Fibroblast of lung (primary cell): ENCODE measurements around the gene FYN. TPM values are rescaled to one million over a fixed set of nuclear protein-coding genes. Genes with fewer than 3 reads are reported as not detected.

ENCODE experiments used
- DNase-seq, 2 donors: peaks; one replicate each; pipeline versions ENCODE4 v3.0.0 to v3.0.0-alpha.2; 2010; ENCODE audit warnings: low read depth in 2 of 2
- H2AFZ ChIP-seq: 2 replicates; pipeline ENCODE4 v1.5.1; 2012; ENCODE audit warnings: low read length, control low read depth, inconsistent platforms
- H3K27ac ChIP-seq: 2 replicates; pipeline ENCODE4 v1.5.1; 2011; ENCODE audit warnings: low read length, control low read depth; ENCODE audit not compliant: insufficient read depth
- H3K27me3 ChIP-seq: 2 replicates; pipeline ENCODE4 v1.5.1; 2011; ENCODE audit warnings: mild to moderate bottlenecking, low read length; ENCODE audit not compliant: control insufficient read depth, insufficient read depth
- H3K36me3 ChIP-seq: 2 replicates; pipeline ENCODE4 v1.5.1; 2011; ENCODE audit warnings: low read length; ENCODE audit not compliant: control insufficient read depth, insufficient read depth
- H3K4me1 ChIP-seq: 2 replicates; pipeline ENCODE4 v1.5.1; 2011; ENCODE audit warnings: low read length; ENCODE audit not compliant: control insufficient read depth, insufficient read depth; ENCODE audit errors: extremely low read depth
- H3K4me2 ChIP-seq: 2 replicates; pipeline ENCODE4 v1.5.1; 2011; ENCODE audit warnings: low read length, control low read depth; ENCODE audit not compliant: insufficient read depth; ENCODE audit errors: extremely low read depth
- H3K4me3 ChIP-seq, 4 experiments: fragments of 200-600 bp in 1 of 4; sonication (generic) in 1 of 4; replicated peaks in 1 of 4; 2 replicates each; pipeline ENCODE4 v1.5.1; 2011 to 2016; ENCODE audit warnings: low read length in 4 of 4, low read depth in 3 of 4, mild to moderate bottlenecking in 3 of 4, control low read depth in 2 of 4, inconsistent platforms in 1 of 4, mixed read lengths in 1 of 4; ENCODE audit not compliant: insufficient read depth in 1 of 4; ENCODE audit errors: control extremely low read depth in 1 of 4
- H3K79me2 ChIP-seq: 2 replicates; pipeline ENCODE4 v1.5.1; 2012; ENCODE audit warnings: mild to moderate bottlenecking, low read length, inconsistent platforms; ENCODE audit not compliant: control insufficient read depth, insufficient read depth
- H3K9ac ChIP-seq: 2 replicates; pipeline ENCODE4 v1.5.1; 2011; ENCODE audit warnings: mild to moderate bottlenecking, low read length, control low read depth; ENCODE audit not compliant: insufficient read depth
- H3K9me3 ChIP-seq: 2 replicates; pipeline ENCODE4 v1.5.1; 2012; ENCODE audit warnings: low read depth, low read length; ENCODE audit not compliant: control insufficient read depth, insufficient read depth
- H4K20me1 ChIP-seq: 2 replicates; pipeline ENCODE4 v1.5.1; 2011; ENCODE audit warnings: low read length; ENCODE audit not compliant: control insufficient read depth, insufficient read depth; ENCODE audit errors: extremely low read depth
- CTCF ChIP-seq, 2 donors: IDR thresholded peaks in 1 of 2; conservative IDR thresholded peaks in 1 of 2; 1 replicate in 1 of 2; 2 replicates in 1 of 2; pipeline ENCODE4 v1.5.1; 2011 to 2012; ENCODE audit warnings: low read length in 2 of 2, control low read depth in 1 of 2, inconsistent platforms in 1 of 2, low read depth in 1 of 2, mild to moderate bottlenecking in 1 of 2
- EZH2 ChIP-seq: IDR thresholded peaks from 2 replicates; pipeline ENCODE4 v1.5.1; 2012; ENCODE audit warnings: low read length, control low read depth, mild to moderate bottlenecking; ENCODE audit errors: missing control alignments
- polyA plus RNA-seq, 2 donors: library from polyadenylated mRNA; depleted of rRNA in 1 of 2; stranded (reverse) in 1 of 2; unstranded in 1 of 2; fragments of >200 nt; gene quantifications; 2 replicates each; pipeline ENCODE4 v1.2.1, GENCODE V29; 2011 to 2012; ENCODE audit warnings: missing spikeins in 1 of 2
- total RNA-seq: library from RNA; depleted of rRNA; stranded (reverse); fragments of >200 nt; gene quantifications from 2 replicates; pipeline ENCODE4 v1.2.1, GENCODE V29; 2014

Gene FYN
- total and polyA plus RNA-seq, 2 donors (not counting 1 experiment from before 2014, with no cell fraction given) = 64.7 TPM

DNA sequence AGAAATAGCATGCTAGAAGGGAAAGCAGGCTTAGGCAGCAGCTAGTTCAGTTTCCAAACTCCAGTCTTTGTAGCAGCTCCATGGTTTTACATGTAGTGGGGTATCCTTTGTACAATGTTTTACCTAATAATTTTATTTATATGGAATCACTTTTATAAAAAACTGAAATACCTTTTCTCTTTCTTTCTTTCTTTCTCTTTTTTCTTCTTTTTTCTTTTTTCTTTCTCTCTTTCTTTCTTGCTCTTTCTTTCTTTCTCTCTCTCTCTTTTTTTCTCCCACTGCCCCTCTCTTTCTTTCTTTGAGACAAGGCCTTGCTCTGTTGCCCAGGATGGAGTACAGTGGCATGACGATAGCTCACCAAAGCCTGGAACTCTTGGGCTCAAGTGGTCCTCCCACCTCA is 41.4 kb upstream of the FYN start:
- Histone ChIP-seq H3K27me3 (no peaks in the 10 kb centered on the region), H3K9ac (no peak overlapping the region), H4K20me1 (no peaks in the 10 kb centered on the region), H3K4me3 (no peak overlapping the region), H3K9me3 (no peaks in the 10 kb centered on the region), H3K79me2 (no peaks in the 10 kb centered on the region), H3K4me1 (peaks cover 3% of the 10 kb centered on the region), H3K36me3 (no peaks in the 10 kb centered on the region), H2AFZ (no peak overlapping the region), H3K4me2 (no peak overlapping the region), H3K27ac (no peak overlapping the region)
- TF ChIP-seq EZH2 = no peak
- DNase-seq = no peak

- no peak for TF ChIP-seq EZH2
- TF ChIP-seq CTCF (conservative IDR thresholded peaks at IDR 0.05 in 1 of 2, IDR thresholded peaks at IDR 0.05 in 1 of 2; ENCODE audit: low read depth in 1 of 2, low read length in 2 of 2) = no peak
- DNase-seq = no peak
- H2AFZ ChIP-seq = no peak overlapping the region
- H3K4me2 ChIP-seq = no peak overlapping the region
- H3K36me3 ChIP-seq = no peaks in the 10 kb centered on the region
- no peak overlapping the region for H3K4me3 ChIP-seq
- H3K79me2 ChIP-seq = no peaks in the 10 kb centered on the region
- H3K27me3 ChIP-seq = no peaks in the 10 kb centered on the region
- H3K9ac ChIP-seq = no peak overlapping the region
- H4K20me1 ChIP-seq = no peaks in the 10 kb centered on the region
- no peak overlapping the region for H3K27ac ChIP-seq
- no peaks in the 10 kb centered on the region for H3K9me3 ChIP-seq
- no peaks in the 10 kb centered on the region for H3K4me1 ChIP-seq
These were observed 39.7 kb upstream of the FYN start for GRCh38 chr6:111912904-111913303.

DNA sequence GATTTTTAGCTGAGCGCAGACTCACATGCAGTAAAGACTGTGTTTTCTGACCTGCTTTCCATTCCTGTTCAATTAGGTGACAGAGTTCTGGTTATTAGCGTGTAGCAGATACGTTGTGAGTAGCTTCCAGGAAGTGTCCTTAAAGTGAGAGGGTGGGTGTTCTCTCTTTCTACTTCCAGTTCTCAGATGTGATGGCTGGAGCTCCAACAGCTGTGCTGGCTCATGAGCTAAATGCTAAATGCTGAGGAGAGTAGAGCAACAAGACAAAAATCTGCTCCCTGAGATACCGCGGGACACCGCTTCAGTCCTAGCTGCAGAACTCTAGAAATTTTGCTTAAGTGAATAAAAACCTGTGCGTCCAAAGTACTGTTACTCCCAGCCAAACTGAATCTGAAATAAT is 38.2 kb upstream of the FYN start:
- Histone ChIP-seq H3K4me1 (no peaks in the 10 kb centered on the region), H3K27me3 (no peaks in the 10 kb centered on the region), H3K4me2 (no peak overlapping the region), H3K4me3 (no peak overlapping the region), H3K36me3 (no peaks in the 10 kb centered on the region), H3K9me3 (no peaks in the 10 kb centered on the region), H4K20me1 (no peaks in the 10 kb centered on the region), H3K9ac (no peak overlapping the region), H3K27ac (no peak overlapping the region), H2AFZ (no peak overlapping the region), H3K79me2 (no peaks in the 10 kb centered on the region)
- no peak for DNase-seq
- TF ChIP-seq CTCF (conservative IDR thresholded peaks at IDR 0.05 in 1 of 2, IDR thresholded peaks at IDR 0.05 in 1 of 2; ENCODE audit: low read depth in 1 of 2, low read length in 2 of 2) (no peak), EZH2 (no peak)
